ENCODE results near the gene RPS6KA1.

GRCh38 chr1:26602378-26602959 lies 72.9 kb downstream of the RPS6KA1 start:
- TF ChIP-seq POLR2A (IDR thresholded peaks at IDR 0.05) (no peak), CTCF (IDR thresholded peaks at IDR 0.05) (peak; percentile 79 to 95 (median 90))
